HG03066 (cell line): ENCODE results near the gene HRH1.

Source experiments
- ATAC-seq: cut with Tn5 transposase; IDR thresholded peaks from one replicate; pipeline ENCODE4 v1.9.1; 2021; ENCODE audit warnings: low read depth; ENCODE audit not compliant: unreplicated experiment

The HRH1 gene

DNA sequence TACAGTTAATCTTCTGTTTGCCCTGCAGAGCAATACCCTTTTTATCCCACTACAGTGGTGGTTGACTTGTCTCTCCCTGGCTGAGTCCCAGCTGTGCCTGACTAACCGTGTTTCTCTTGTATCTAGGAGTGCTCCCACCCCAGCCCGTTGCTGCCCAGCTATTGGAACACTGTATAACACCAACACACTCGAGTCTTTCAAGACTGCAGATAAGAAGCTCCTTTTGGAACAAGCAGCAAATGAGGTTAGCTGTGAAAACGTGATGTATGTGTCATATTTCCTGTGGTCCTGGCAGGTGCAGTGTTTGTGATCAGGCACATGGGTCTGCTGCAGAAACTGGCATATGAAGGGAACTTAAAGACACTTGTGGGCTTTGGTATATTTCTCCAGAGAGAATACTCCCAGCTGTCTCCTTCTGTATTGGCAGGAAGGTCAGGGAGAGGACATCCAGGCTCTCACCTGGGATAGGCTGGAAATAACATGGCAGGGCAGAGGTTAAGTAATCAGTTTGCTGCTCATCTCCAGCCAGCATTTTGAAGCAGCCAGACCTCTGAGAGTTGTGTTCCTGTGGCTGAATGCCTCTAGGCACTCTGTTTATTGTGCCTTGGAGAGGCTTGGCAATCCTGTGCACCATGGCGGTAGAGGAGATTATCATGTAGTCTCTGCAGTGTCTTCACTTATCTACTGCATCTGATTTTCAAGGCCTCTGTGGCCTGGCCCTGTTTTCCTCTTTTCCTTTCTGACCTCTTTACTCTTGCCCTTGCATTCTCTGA lies 152.7 kb downstream of the HRH1 start:
- ATAC-seq: no peak

DNA sequence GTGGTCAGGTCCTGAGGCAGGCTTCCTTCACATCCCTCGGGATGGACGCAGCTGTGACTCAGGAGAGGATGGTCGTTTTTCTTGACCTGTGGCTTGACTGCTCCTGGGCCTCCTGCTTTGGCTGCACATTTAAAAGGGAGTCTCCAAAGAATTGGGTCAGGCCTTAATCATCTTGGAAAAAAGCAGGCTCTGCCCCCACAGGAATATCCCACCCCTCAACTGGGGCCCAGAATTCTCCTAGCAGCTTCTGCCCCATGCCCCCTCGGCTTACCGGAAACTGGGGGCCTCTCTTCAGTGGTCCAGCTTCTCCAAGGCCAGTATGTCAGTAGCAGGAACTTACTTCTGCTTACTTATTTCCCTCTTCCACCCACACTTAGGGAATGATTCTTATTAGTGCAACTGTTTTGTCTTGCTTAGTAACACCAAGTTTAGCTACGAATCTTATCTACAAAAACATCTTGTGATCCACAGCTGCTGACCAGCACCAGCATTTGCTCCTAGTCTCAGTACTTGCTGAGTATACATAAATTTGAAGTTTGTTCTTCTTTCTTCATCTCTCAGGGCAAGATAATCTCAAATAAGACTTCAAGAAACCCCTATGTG lies 153.6 kb downstream of the HRH1 start:
- ATAC-seq: no peak

DNA sequence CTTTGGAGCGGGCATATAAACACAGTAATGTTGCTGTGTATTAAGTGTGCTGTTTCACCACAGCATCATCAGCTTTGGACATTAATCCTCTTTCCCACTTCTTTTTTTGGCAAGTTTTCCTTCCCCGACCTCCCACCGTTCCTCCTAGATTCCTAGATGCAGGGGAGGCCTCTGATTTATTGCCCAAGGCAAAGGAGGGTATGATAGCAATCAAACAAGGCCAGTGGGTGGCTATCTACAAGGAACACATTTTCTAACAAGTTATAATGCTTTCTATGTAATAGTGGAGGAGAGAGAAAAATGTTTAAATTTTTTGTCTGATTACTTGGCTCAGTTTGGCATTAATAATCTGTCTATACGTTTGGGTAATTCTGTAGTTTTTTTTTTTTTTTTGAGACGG lies 156.0 kb downstream of the HRH1 start:
- no peak for ATAC-seq

DNA sequence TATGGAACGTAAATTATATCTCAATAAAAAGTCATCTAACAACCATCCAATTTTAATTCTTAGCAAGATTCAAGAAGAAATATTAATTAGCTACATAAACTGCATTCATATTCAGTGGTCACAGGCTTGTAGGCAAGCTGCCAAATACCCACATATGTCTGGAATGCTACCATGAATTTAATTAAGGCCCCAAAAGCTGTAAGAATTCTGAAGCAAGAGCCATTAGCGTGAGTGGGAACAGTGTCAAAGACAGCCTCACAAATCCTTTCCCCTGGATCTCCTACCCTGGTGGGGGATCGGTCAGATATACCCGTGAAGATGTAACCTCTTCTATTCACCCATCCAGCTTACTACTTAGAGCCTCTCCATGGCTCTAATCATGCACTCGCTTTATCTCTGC lies 157.9 kb downstream of the HRH1 start:
- ATAC-seq: no peak
